Astrocyte (in vitro differentiated cells and primary cell): Measurements from ENCODE around the gene PSPN. TPM values are rescaled to one million over a fixed set of nuclear protein-coding genes. Genes with fewer than 3 reads are reported as not detected.

ENCODE experiments used
- DNase-seq: peaks from one replicate; pipeline ENCODE4 v3.0.0-alpha.2; 2010; ENCODE audit warnings: low read depth
- FAIRE-seq: peaks from 2 replicates; lab custom pipeline; 2011; peaks lifted over from hg19 to GRCh38; lab: Jason Lieb, UNC
- H2AFZ ChIP-seq: 2 replicates; pipeline ENCODE4 v1.6.0; 2012; ENCODE audit warnings: low read depth, low read length, inconsistent platforms
- H3K27ac ChIP-seq: 2 replicates; pipeline ENCODE4 v1.5.1; 2011; ENCODE audit warnings: low read depth, low read length, inconsistent platforms
- H3K27me3 ChIP-seq: 2 replicates; pipeline ENCODE4 v1.6.0; 2011; ENCODE audit warnings: low read length, inconsistent platforms; ENCODE audit not compliant: insufficient read depth
- H3K36me3 ChIP-seq: 2 replicates; pipeline ENCODE4 v1.5.1; 2011; ENCODE audit warnings: low read length, inconsistent platforms; ENCODE audit not compliant: insufficient read depth
- H3K4me1 ChIP-seq: 2 replicates; pipeline ENCODE4 v1.5.1; 2011; ENCODE audit warnings: low read length, inconsistent platforms; ENCODE audit not compliant: insufficient read depth
- H3K4me2 ChIP-seq: 2 replicates; pipeline ENCODE4 v1.6.0; 2012; ENCODE audit warnings: low read length, inconsistent platforms
- H3K4me3 ChIP-seq: 2 replicates; pipeline ENCODE4 v1.5.1; 2011; ENCODE audit warnings: low read depth, mild to moderate bottlenecking, low read length, inconsistent platforms; ENCODE audit not compliant: insufficient read depth
- H3K79me2 ChIP-seq: 2 replicates; pipeline ENCODE4 v1.6.0; 2012; ENCODE audit warnings: mild to moderate bottlenecking, low read length, inconsistent platforms; ENCODE audit not compliant: insufficient read depth
- H3K9ac ChIP-seq: 2 replicates; pipeline ENCODE4 v1.6.0; 2012; ENCODE audit warnings: mild to moderate bottlenecking, low read length, inconsistent platforms
- H3K9me3 ChIP-seq: 2 replicates; pipeline ENCODE4 v1.5.1; 2012; ENCODE audit warnings: low read depth, mild to moderate bottlenecking, low read length, inconsistent platforms; ENCODE audit not compliant: insufficient read depth
- H4K20me1 ChIP-seq: 2 replicates; pipeline ENCODE4 v1.6.0; 2012; ENCODE audit warnings: low read length, inconsistent platforms; ENCODE audit not compliant: insufficient read depth
- H3K27ac Mint-ChIP-seq: one replicate; pipeline ENCODE4 v1.8.0; 2021; ENCODE audit warnings: mild to moderate bottlenecking, mixed read lengths; ENCODE audit not compliant: unreplicated experiment
- H3K27me3 Mint-ChIP-seq: one replicate; pipeline ENCODE4 v1.8.0; 2021; ENCODE audit warnings: low read depth, mixed read lengths; ENCODE audit not compliant: unreplicated experiment
- H3K36me3 Mint-ChIP-seq: one replicate; pipeline ENCODE4 v1.8.0; 2021; ENCODE audit warnings: low read depth, mixed read lengths; ENCODE audit not compliant: unreplicated experiment
- H3K4me1 Mint-ChIP-seq: one replicate; pipeline ENCODE4 v1.8.0; 2021; ENCODE audit warnings: low read depth, mixed read lengths; ENCODE audit not compliant: unreplicated experiment
- H3K4me3 Mint-ChIP-seq: one replicate; pipeline ENCODE4 v1.8.0; 2021; ENCODE audit warnings: mild to moderate bottlenecking, moderate library complexity, mixed read lengths; ENCODE audit not compliant: unreplicated experiment
- H3K9me3 Mint-ChIP-seq: one replicate; pipeline ENCODE4 v1.8.0; 2021; ENCODE audit warnings: mild to moderate bottlenecking, mixed read lengths; ENCODE audit not compliant: unreplicated experiment
- CTCF ChIP-seq: IDR thresholded peaks from 2 replicates; pipeline ENCODE4 v1.5.1; 2011; ENCODE audit warnings: low read depth, mild to moderate bottlenecking, inconsistent platforms, low read length, moderate library complexity; ENCODE audit not compliant: insufficient read depth
- EZH2 ChIP-seq: IDR thresholded peaks from 2 replicates; pipeline ENCODE4 v1.6.1; 2012; ENCODE audit warnings: mild to moderate bottlenecking, low read length, inconsistent platforms; ENCODE audit not compliant: insufficient read depth
- total RNA-seq: library from RNA; stranded (reverse); gene quantifications from 2 replicates; pipeline ENCODE4 v1.2.1, GENCODE V29; 2021

Gene PSPN
- total RNA-seq, 1 donor from 2014 or later, result 2.8 TPM

- peaks cover 47% of the 10 kb centered on the region for H4K20me1 ChIP-seq
- peak within 1 kb of the TSS; percentile 94 for H3K4me3 ChIP-seq
- TF ChIP-seq CTCF, result no peak
- no peak for TF ChIP-seq EZH2
- peak within 1 kb of the TSS; percentile 75 for H2AFZ ChIP-seq
- peaks cover 48% of the 10 kb centered on the region for H3K79me2 ChIP-seq
- H3K4me2 ChIP-seq, result peak within 1 kb of the TSS; percentile 99
- peak within 1 kb of the TSS; percentile 51 for H3K27ac ChIP-seq
- peaks cover 10% of the 10 kb centered on the region for H3K4me1 Mint-ChIP-seq
- H3K36me3 Mint-ChIP-seq, result peaks cover 6% of the 10 kb centered on the region
- peaks cover 4% of the 10 kb centered on the region for H3K9me3 ChIP-seq
- peaks cover 11% of the 10 kb centered on the region for H3K4me1 ChIP-seq
- peaks cover 22% of the 10 kb centered on the region for H3K36me3 ChIP-seq
- peak within 1 kb of the TSS; percentile 95 for H3K4me3 Mint-ChIP-seq
- peak within 1 kb of the TSS; percentile 90 for H3K27ac Mint-ChIP-seq
- no peak for FAIRE-seq
- no peaks in the 10 kb centered on the region for H3K27me3 ChIP-seq
- no peak for DNase-seq
- H3K9me3 Mint-ChIP-seq, result peaks cover 3% of the 10 kb centered on the region
- peak within 1 kb of the TSS; percentile 97 for H3K9ac ChIP-seq
- no peaks in the 10 kb centered on the region for H3K27me3 Mint-ChIP-seq
Observed at GRCh38 chr19:6424195-6424938, 48.6 kb upstream of the PSPN start, which contains the start of gene KHSRP. KHSRP (minus strand) TSS chr19:6424811; CDS start chr19:6424701, 110 bp downstream.

- Histone ChIP-seq H3K4me2 (peak overlapping the region; percentile 99), H3K9me3 (peaks cover 4% of the 10 kb centered on the region), H3K9ac (peak overlapping the region; percentile 97), H2AFZ (peak overlapping the region; percentile 6), H3K4me3 (peak overlapping the region; percentile 94), H3K27me3 (no peaks in the 10 kb centered on the region), H3K4me1 (peaks cover 11% of the 10 kb centered on the region), H3K36me3 (peaks cover 26% of the 10 kb centered on the region), H3K79me2 (peaks cover 55% of the 10 kb centered on the region), H4K20me1 (peaks cover 55% of the 10 kb centered on the region), H3K27ac (peak overlapping the region; percentile 51)
- Mint-ChIP-seq H3K36me3 (peaks cover 6% of the 10 kb centered on the region), H3K9me3 (peaks cover 3% of the 10 kb centered on the region), H3K4me3 (peak overlapping the region; percentile 95), H3K4me1 (peaks cover 10% of the 10 kb centered on the region), H3K27me3 (no peaks in the 10 kb centered on the region), H3K27ac (peak overlapping the region; percentile 90)
- no peak for TF ChIP-seq EZH2
- no peak for TF ChIP-seq CTCF
- no peak for FAIRE-seq
- peak; percentile 25 for DNase-seq
Observed at GRCh38 chr19:6423499-6424194, 47.9 kb upstream of the PSPN start.
